B cell (primary cell): Measurements from ENCODE around the gene NDRG3. TPM values are rescaled to one million over a fixed set of nuclear protein-coding genes. Genes with fewer than 3 reads are reported as not detected.

ENCODE experiments used
- ATAC-seq: fragments of 200-7000 bp; cut with Tn5 transposase; one replicate; pipeline ENCODE4 v1.10.0; 2021; ENCODE audit warnings: low read depth, mild to moderate bottlenecking, moderate number of reproducible peaks, moderate library complexity
- CTCF ChIA-PET: fragments of 350-600 bp; sonication (Branson Sonifier 250); formaldehyde crosslinking; loops from one replicate; lab custom pipeline; 2021; ENCODE audit warnings: antibody characterized with exemption, inconsistent platforms; lab: Charles Lee
- POLR2A ChIA-PET: fragments of 350-600 bp; sonication (Branson Sonifier 250); formaldehyde crosslinking; loops from one replicate; lab custom pipeline; 2021; ENCODE audit warnings: antibody characterized with exemption; lab: Charles Lee
- DNase-seq: peaks from one replicate; pipeline ENCODE4 v3.0.0; 2013
- H2AFZ ChIP-seq: 2 replicates; pipeline ENCODE4 v1.6.1; 2012; ENCODE audit warnings: mild to moderate bottlenecking, low read depth, low read length; ENCODE audit not compliant: insufficient read depth, poor library complexity, severe bottlenecking
- H3K27ac ChIP-seq, 2 donors: 1 replicate in 1 of 2; 2 replicates in 1 of 2; pipeline ENCODE4 v1.5.1; 2012 to 2013; ENCODE audit warnings: low read length in 2 of 2, mild to moderate bottlenecking in 2 of 2, moderate library complexity in 1 of 2
- H3K27me3 ChIP-seq, 4 experiments: fragments of 200-600 bp in 1 of 4; sonication (generic) in 1 of 4; replicated peaks in 1 of 4; 1 replicate in 2 of 4; 2 replicates in 2 of 4; pipeline versions ENCODE4 v1.6.1 to v1.7.0; 2013 to 2016; ENCODE audit warnings: low read length in 3 of 4, mild to moderate bottlenecking in 2 of 4, mixed read lengths in 1 of 4, moderate library complexity in 1 of 4; ENCODE audit not compliant: insufficient read depth in 4 of 4, control insufficient read depth in 3 of 4; ENCODE audit errors: control extremely low read depth in 1 of 4
- H3K36me3 ChIP-seq, 2 experiments: replicated peaks in 1 of 2; 1 replicate in 1 of 2; 2 replicates in 1 of 2; pipeline versions ENCODE4 v1.6.1 to v1.7.1; 2013; ENCODE audit warnings: low read length in 1 of 2; ENCODE audit not compliant: insufficient read depth in 2 of 2, control insufficient read depth in 1 of 2; ENCODE audit errors: control extremely low read depth in 1 of 2, extremely low read depth in 1 of 2
- H3K4me1 ChIP-seq, 2 donors: fragments of 200-600 bp in 1 of 2; sonication (generic) in 1 of 2; 1 replicate in 1 of 2; 2 replicates in 1 of 2; pipeline versions ENCODE4 v1.5.1 to v1.6.1; 2013 to 2017; ENCODE audit warnings: low read length in 2 of 2; ENCODE audit not compliant: control insufficient read depth in 2 of 2, insufficient read depth in 2 of 2
- H3K4me2 ChIP-seq: replicated peaks from 2 replicates; pipeline ENCODE3; 2012; ENCODE audit warnings: mild to moderate bottlenecking, low read depth, low read length; ENCODE audit not compliant: poor library complexity, severe bottlenecking
- H3K4me3 ChIP-seq, 5 experiments: fragments of 200-600 bp in 1 of 5; sonication (generic) in 1 of 5; 1 replicate in 3 of 5; 2 replicates in 2 of 5; pipeline versions ENCODE4 v1.5.1 to v1.7.0; 2011 to 2016; ENCODE audit warnings: low read length in 4 of 5, mild to moderate bottlenecking in 4 of 5, low read depth in 2 of 5, control low read depth in 1 of 5, moderate library complexity in 1 of 5; ENCODE audit not compliant: insufficient read depth in 1 of 5; ENCODE audit errors: control extremely low read depth in 1 of 5, extremely low read depth in 1 of 5
- H3K79me2 ChIP-seq: fragments of 200-600 bp; sonication (generic); one replicate; pipeline ENCODE4 v1.6.0; 2016; ENCODE audit warnings: low read length; ENCODE audit not compliant: control insufficient read depth, insufficient read depth
- H3K9ac ChIP-seq: fragments of 200-600 bp; sonication (generic); 2 replicates; pipeline ENCODE4 v1.6.1; 2017; ENCODE audit warnings: mild to moderate bottlenecking, low read length, moderate library complexity
- H3K9me3 ChIP-seq, 3 donors: one replicate each; pipeline versions ENCODE4 v1.6.1 to v1.7.1; 2013; ENCODE audit warnings: low read length in 2 of 3; ENCODE audit not compliant: control insufficient read depth in 2 of 3, insufficient read depth in 1 of 3; ENCODE audit errors: control extremely low read depth in 1 of 3
- H4K20me1 ChIP-seq: 2 replicates; pipeline ENCODE4 v1.6.0; 2012; ENCODE audit warnings: mild to moderate bottlenecking, low read length; ENCODE audit not compliant: insufficient read depth, control insufficient read depth, poor library complexity, severe bottlenecking
- H3K27ac Mint-ChIP-seq: one replicate; pipeline ENCODE4 v1.8.0; 2021; ENCODE audit warnings: mixed read lengths
- H3K27me3 Mint-ChIP-seq: one replicate; pipeline ENCODE4 v1.8.0; 2021; ENCODE audit warnings: mixed read lengths
- H3K4me1 Mint-ChIP-seq: one replicate; pipeline ENCODE4 v1.8.0; 2021; ENCODE audit warnings: mixed read lengths
- H3K4me3 Mint-ChIP-seq: one replicate; pipeline ENCODE4 v1.8.0; 2021; ENCODE audit warnings: mixed read lengths
- H3K9me3 Mint-ChIP-seq: one replicate; pipeline ENCODE4 v1.8.0; 2022; ENCODE audit warnings: mixed read lengths; ENCODE audit not compliant: insufficient read depth
- CTCF ChIP-seq: fragments of 200-600 bp; IDR thresholded peaks from one replicate; pipeline ENCODE4 v1.8.0; 2022; ENCODE audit warnings: antibody characterized with exemption, mild to moderate bottlenecking
- EZH2 ChIP-seq: IDR thresholded peaks from 2 replicates; pipeline ENCODE4 v1.6.1; 2012; ENCODE audit warnings: borderline replicate concordance, low read depth, mild to moderate bottlenecking, moderate library complexity, low read length; ENCODE audit not compliant: insufficient read depth, poor library complexity, severe bottlenecking
- WGBS: methylation state at CpG from one replicate; pipeline ENCODE4 v1.1.5; 2013; ENCODE audit warnings: missing lambda C conversion rate; ENCODE audit not compliant: insufficient coverage; 5-methylcytosine and 5-hydroxymethylcytosine counted together
- intact Hi-C: fragments of 100-400 bp; cut with micrococcal nuclease; formaldehyde crosslinking; loops from one replicate; pipeline ENCODE4 v1.10.0; 2022
- polyA plus RNA-seq: library from polyadenylated mRNA; depleted of rRNA; stranded (reverse); fragments of >200 nt; gene quantifications from 2 replicates; pipeline ENCODE4 v1.2.3, GENCODE V29; 2012
- total RNA-seq, 2 donors: library from RNA; stranded (reverse); fragments of 120-200 nt in 1 of 2; gene quantifications; 1 replicate in 1 of 2; 2 replicates in 1 of 2; pipeline versions ENCODE4 v1.2.3 to v1.2.4, GENCODE V29; 2013 to 2022

Gene NDRG3
- total and polyA plus RNA-seq, 2 donors (not counting 1 experiment from before 2014, with no cell fraction given) = 15.7 to 26.1 TPM

DNA sequence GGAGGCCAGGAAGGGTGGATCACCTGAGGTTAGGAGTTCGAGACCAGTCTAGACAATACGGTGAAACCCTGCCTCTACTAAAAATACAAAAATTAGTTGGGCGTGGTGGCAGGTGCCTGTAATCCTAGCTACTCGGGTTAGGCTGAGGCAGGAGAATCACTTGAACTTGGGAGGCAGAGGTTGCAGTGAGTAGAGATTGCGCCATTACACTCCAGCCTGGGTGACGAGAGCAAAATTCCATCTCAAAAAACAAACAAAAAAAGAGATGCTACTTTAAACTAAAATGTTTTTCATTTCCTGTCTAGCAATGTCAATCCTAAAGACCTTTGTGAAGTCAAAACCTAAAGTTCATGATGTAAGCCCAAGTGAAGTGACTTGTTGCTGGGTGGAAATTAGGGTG, 14.8 kb upstream of the NDRG3 start:
- WGBS = no CpG with 5 or more reads among the region's 6 CpGs
- ChIA-PET CTCF (no interaction called here), POLR2A (no interaction called here)
- H3K79me2 ChIP-seq = no peaks in the 10 kb centered on the region
- Mint-ChIP-seq H3K4me1 (peaks cover 20% of the 10 kb centered on the region), H3K4me3 (no peak overlapping the region), H3K27ac (no peak overlapping the region), H3K27me3 (no peaks in the 10 kb centered on the region), H3K9me3 (no peaks in the 10 kb centered on the region)
- no peak overlapping the region for H3K4me2 ChIP-seq
- peaks cover 0 to 4% of the 10 kb centered on the region in 2 experiments for H3K36me3 ChIP-seq
- H3K27me3 ChIP-seq = no peaks in the 10 kb centered on the region
- no peaks in the 10 kb centered on the region for H4K20me1 ChIP-seq
- H3K9me3 ChIP-seq = no peaks in the 10 kb centered on the region
- intact Hi-C loops = no loop called here
- TF ChIP-seq EZH2 (no peak), CTCF (no peak)
- no peak overlapping the region for H2AFZ ChIP-seq
- no peak overlapping the region for H3K4me3 ChIP-seq
- peaks cover 23% of the 10 kb centered on the region in 2 donors for H3K4me1 ChIP-seq
- no peak overlapping the region for H3K9ac ChIP-seq
- H3K27ac ChIP-seq = no peak overlapping the region
- ATAC-seq (no peak), DNase-seq (no peak)

- POLR2A ChIA-PET = interaction anchor here (1.5 kb wide), 2 partner anchors 15 to 185 kb away, joined by 4 to 6 read pairs; partner anchors contain the start of genes DSN1 and TGIF2
- H3K4me2 ChIP-seq = peak overlapping the region; percentile 76
Measured at GRCh38 chr20:36758276-36758675, 12.4 kb upstream of the NDRG3 start.

More at GRCh38 chr20:36758276-36758675, 12.4 kb upstream of the NDRG3 start:
- H3K4me1 Mint-ChIP-seq = peaks cover 32% of the 10 kb centered on the region
- Histone ChIP-seq H3K9me3 (no peaks in the 10 kb centered on the region), H3K27ac (peak overlapping the region; percentile 76 to 89), H3K36me3 (peaks cover 0 to 9% of the 10 kb centered on the region in 2 experiments), H3K9ac (peak overlapping the region; percentile 53), H4K20me1 (no peaks in the 10 kb centered on the region), H3K79me2 (no peaks in the 10 kb centered on the region), H2AFZ (peak overlapping the region; percentile 78), H3K4me3 (peak overlapping the region in 1 of 5 experiments; percentile 48), H3K4me1 (peaks cover 29 to 30% of the 10 kb centered on the region in 2 donors), H3K27me3 (no peaks in the 10 kb centered on the region)
- H3K27ac Mint-ChIP-seq = peak overlapping the region; percentile 32
- ATAC-seq (no peak), DNase-seq (no peak)
- intact Hi-C loops = no loop called here
- no peak overlapping the region for H3K4me3 Mint-ChIP-seq
- WGBS = no CpG with 5 or more reads among the region's 1 CpG
- CTCF ChIA-PET = interaction anchor here (1.0 to 1.9 kb wide), 7 partner anchors 8 to 556 kb away, joined by 3 to 13 read pairs (median 4); partner anchors contain the start of genes DSN1 and NDRG3
- H3K9me3 Mint-ChIP-seq = no peaks in the 10 kb centered on the region
- TF ChIP-seq EZH2 (no peak), CTCF (no peak)
- no peaks in the 10 kb centered on the region for H3K27me3 Mint-ChIP-seq
